ENCODE results near the gene ARHGEF38.

GRCh38 chr4:105596684-105597083 lies 44.3 kb downstream of the ARHGEF38 start:
- TF ChIP-seq, protein P1, sequence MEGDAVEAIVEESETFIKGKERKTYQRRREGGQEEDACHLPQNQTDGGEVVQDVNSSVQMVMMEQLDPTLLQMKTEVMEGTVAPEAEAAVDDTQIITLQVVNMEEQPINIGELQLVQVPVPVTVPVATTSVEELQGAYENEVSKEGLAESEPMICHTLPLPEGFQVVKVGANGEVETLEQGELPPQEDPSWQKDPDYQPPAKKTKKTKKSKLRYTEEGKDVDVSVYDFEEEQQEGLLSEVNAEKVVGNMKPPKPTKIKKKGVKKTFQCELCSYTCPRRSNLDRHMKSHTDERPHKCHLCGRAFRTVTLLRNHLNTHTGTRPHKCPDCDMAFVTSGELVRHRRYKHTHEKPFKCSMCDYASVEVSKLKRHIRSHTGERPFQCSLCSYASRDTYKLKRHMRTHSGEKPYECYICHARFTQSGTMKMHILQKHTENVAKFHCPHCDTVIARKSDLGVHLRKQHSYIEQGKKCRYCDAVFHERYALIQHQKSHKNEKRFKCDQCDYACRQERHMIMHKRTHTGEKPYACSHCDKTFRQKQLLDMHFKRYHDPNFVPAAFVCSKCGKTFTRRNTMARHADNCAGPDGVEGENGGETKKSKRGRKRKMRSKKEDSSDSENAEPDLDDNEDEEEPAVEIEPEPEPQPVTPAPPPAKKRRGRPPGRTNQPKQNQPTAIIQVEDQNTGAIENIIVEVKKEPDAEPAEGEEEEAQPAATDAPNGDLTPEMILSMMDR (IDR thresholded peaks at IDR 0.05; ENCODE audit: insufficient read depth, low read length), result no peak
- TF ChIP-seq GABPA (IDR thresholded peaks at IDR 0.05; ENCODE audit: low read depth) (no peak), POLR2AphosphoS5 (IDR thresholded peaks at IDR 0.05; ENCODE audit: low read depth) (no peak)

All from HL-60 (cell line).